CD4-positive, alpha-beta T cell (primary cell): ENCODE measurements around the gene TMC2. TPM values are rescaled to one million over a fixed set of nuclear protein-coding genes. Genes with fewer than 3 reads are reported as not detected.
"Not testable (repeated sequence)": the region's sequence is repeated elsewhere in the genome, so short reads cannot be mapped to it uniquely, and the experiment has no call there.

Source experiments
- ATAC-seq: fragments of 200-7000 bp; cut with Tn5 transposase; one replicate; pipeline ENCODE4 v1.10.0; 2022; ENCODE audit warnings: mild to moderate bottlenecking; ENCODE audit not compliant: poor library complexity
- CTCF ChIA-PET: fragments of 350-600 bp; sonication (Branson Sonifier 250); formaldehyde crosslinking; loops from one replicate; lab custom pipeline; 2021; ENCODE audit warnings: antibody characterized with exemption, inconsistent platforms; lab: Charles Lee
- POLR2A ChIA-PET: fragments of 350-600 bp; sonication (Branson Sonifier 250); formaldehyde crosslinking; loops from one replicate; lab custom pipeline; 2021; ENCODE audit warnings: antibody characterized with exemption, inconsistent platforms; lab: Charles Lee
- DNase-seq, 14 experiments: peaks; one replicate each; pipeline ENCODE4 v3.0.0-alpha.2; 2013 to 2020; ENCODE audit warnings: mixed read lengths in 2 of 14
- H3K27ac ChIP-seq, 2 donors: one replicate each; pipeline versions ENCODE4 v1.5.1 to v1.7.0; 2013; ENCODE audit warnings: low read length in 2 of 2, low read depth in 1 of 2, mild to moderate bottlenecking in 1 of 2
- H3K27me3 ChIP-seq, 2 experiments: 1 replicate in 1 of 2; 2 replicates in 1 of 2; pipeline versions ENCODE4 v1.6.1 to v1.7.0; 2013; ENCODE audit warnings: low read length in 2 of 2, control low read depth in 1 of 2, mild to moderate bottlenecking in 1 of 2, moderate library complexity in 1 of 2; ENCODE audit not compliant: insufficient read depth in 2 of 2, control insufficient read depth in 1 of 2
- H3K36me3 ChIP-seq: one replicate; pipeline ENCODE4 v1.6.1; 2013; ENCODE audit warnings: low read length, control low read depth; ENCODE audit not compliant: insufficient read depth
- H3K4me1 ChIP-seq: one replicate; pipeline ENCODE4 v1.6.1; 2013; ENCODE audit warnings: low read length, control low read depth; ENCODE audit not compliant: insufficient read depth
- H3K4me3 ChIP-seq: one replicate; pipeline ENCODE4 v1.5.1; 2013; ENCODE audit warnings: mild to moderate bottlenecking, low read length, moderate library complexity
- H3K9me3 ChIP-seq, 2 experiments: 1 replicate in 1 of 2; 2 replicates in 1 of 2; pipeline versions ENCODE4 v1.6.1 to v1.7.0; 2013; ENCODE audit warnings: low read length in 2 of 2, mild to moderate bottlenecking in 2 of 2, control low read depth in 1 of 2, moderate library complexity in 1 of 2; ENCODE audit not compliant: control insufficient read depth in 1 of 2, insufficient read depth in 1 of 2
- H3K27ac Mint-ChIP-seq: one replicate; pipeline ENCODE4 v1.8.0; 2020; ENCODE audit warnings: mixed read lengths
- H3K27me3 Mint-ChIP-seq: one replicate; pipeline ENCODE4 v1.8.0; 2021; ENCODE audit warnings: mixed read lengths
- H3K36me3 Mint-ChIP-seq: one replicate; pipeline ENCODE4 v1.8.0; 2021; ENCODE audit warnings: low read depth, mixed read lengths
- H3K4me1 Mint-ChIP-seq: one replicate; pipeline ENCODE4 v1.8.0; 2021; ENCODE audit warnings: low read depth, mixed read lengths
- H3K4me3 Mint-ChIP-seq: one replicate; pipeline ENCODE4 v1.8.0; 2020; ENCODE audit warnings: mild to moderate bottlenecking, mixed read lengths
- H3K9me3 Mint-ChIP-seq: one replicate; pipeline ENCODE4 v1.8.0; 2020; ENCODE audit warnings: mixed read lengths
- CTCF ChIP-seq: fragments of 200-600 bp; IDR thresholded peaks from one replicate; pipeline ENCODE4 v1.8.0; 2022; ENCODE audit warnings: antibody characterized with exemption, mild to moderate bottlenecking
- intact Hi-C, 2 experiments: fragments of 100-400 bp; cut with DNase I in 1 of 2; cut with micrococcal nuclease in 1 of 2; formaldehyde crosslinking; loops; one replicate each; pipeline versions ENCODE4 v1.15.1 to v1.9.0; 2023 to 2025; cut with DNase I, micrococcal nuclease
- total RNA-seq, 174 experiments: library from RNA in 2 of 174; stranded (reverse) in 2 of 174; gene quantifications; one replicate each; pipeline ENCODE4 v1.2.3 and lab custom pipeline; 2021 to 2026

Gene TMC2
- total RNA-seq, 2 experiments from 2014 or later: not detected

GRCh38 chr20:2523919-2524708 lies 12.3 kb upstream of the TMC2 start:
- intact Hi-C loops: loop anchor here (1.0 to 10.0 kb wide), 10 partner anchors 15 to 477 kb away; partner anchors contain the start of genes ZNF343 (in 2 of the 2), IDH3B (in 1 of the 2), NOP56 (in 1 of the 2) and PTPRA (in 1 of the 2)
- Histone ChIP-seq H3K9me3 (no peaks in the 10 kb centered on the region), H3K27me3 (no peaks in the 10 kb centered on the region), H3K36me3 (no peaks in the 10 kb centered on the region), H3K27ac (peak overlapping the region; percentile 7 to 23), H3K4me3 (peak overlapping the region; percentile 94), H3K4me1 (peaks cover 19% of the 10 kb centered on the region)
- ATAC-seq (peak; percentile 82), DNase-seq (peak; percentile 84 to 96 (median 91))
- Mint-ChIP-seq H3K27ac (peak overlapping the region; percentile 37), H3K4me3 (peak overlapping the region; percentile 91), H3K27me3 (no peaks in the 10 kb centered on the region), H3K36me3 (no peaks in the 10 kb centered on the region), H3K4me1 (peaks cover 15% of the 10 kb centered on the region), H3K9me3 (no peaks in the 10 kb centered on the region)
- CTCF ChIA-PET: interaction anchor here (0.7 to 2.3 kb wide), 16 partner anchors 10 to 349 kb away, joined by 3 to 23 read pairs (median 3); partner anchors contain the start of genes IDH3B, NOP56, PTPRA and SNRPB
- POLR2A ChIA-PET: interaction anchor here (0.9 to 2.0 kb wide), 8 partner anchors 9 to 317 kb away, joined by 3 to 20 read pairs (median 6); partner anchors contain the start of genes IDH3B, NOP56, PCED1A and SNRPB
- peak; percentile 98 for TF ChIP-seq CTCF

DNA sequence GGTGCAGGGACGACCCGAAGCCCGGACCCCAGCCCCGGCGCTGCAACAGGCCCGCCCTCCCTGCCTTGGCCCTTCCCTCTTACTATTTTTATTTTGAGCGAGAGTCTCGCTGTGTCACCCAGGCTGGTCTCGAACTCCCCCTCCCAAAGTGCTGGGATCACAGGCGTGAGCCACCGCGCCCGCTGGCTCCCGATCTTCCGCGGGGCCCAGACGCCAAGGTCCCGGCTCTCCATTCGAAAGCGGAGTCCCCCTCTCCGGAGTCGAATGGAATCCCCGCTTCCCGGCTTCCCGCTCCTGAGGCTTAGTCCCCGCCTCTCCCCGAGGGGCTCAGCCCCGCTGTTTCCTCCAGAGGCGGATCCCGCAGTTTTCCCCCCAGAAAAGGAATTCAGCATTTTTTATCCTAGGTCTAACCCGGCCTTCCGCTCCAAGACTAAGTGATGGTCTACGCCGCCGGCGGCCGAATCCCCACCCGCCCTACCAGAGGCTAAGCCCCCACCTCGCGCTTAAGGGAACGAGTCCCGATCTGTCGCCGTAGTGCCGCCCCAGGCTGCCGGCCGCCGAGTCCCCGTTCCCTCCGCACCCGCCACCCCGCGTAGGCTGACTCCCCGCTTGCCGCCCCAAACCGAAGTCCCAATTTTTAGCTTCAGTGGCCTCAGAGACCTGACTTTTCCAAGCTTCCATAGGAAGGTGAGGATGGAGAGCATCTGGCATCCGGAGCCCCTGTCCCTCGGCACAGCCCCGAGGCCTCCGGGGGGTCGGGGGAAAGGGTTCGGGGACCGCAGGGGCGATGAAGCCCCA lies 11.5 kb upstream of the TMC2 start:
- no peaks in the 10 kb centered on the region for H3K9me3 Mint-ChIP-seq
- Histone ChIP-seq H3K4me1 (peaks cover 19% of the 10 kb centered on the region), H3K36me3 (no peaks in the 10 kb centered on the region), H3K27ac (peak overlapping the region; percentile 7 to 23), H3K27me3 (no peaks in the 10 kb centered on the region), H3K9me3 (peaks cover 0 to 1% of the 10 kb centered on the region in 2 experiments), H3K4me3 (peak overlapping the region; percentile 94)
- ChIA-PET CTCF (interaction anchor here (0.7 to 2.3 kb wide), 15 partner anchors 10 to 348 kb away, joined by 3 to 23 read pairs (median 3); partner anchors contain the start of genes IDH3B, NOP56, PTPRA and SNRPB), POLR2A (interaction anchor here (0.9 to 2.0 kb wide), 8 partner anchors 10 to 316 kb away, joined by 3 to 20 read pairs (median 6); partner anchors contain the start of genes IDH3B, NOP56, PCED1A and SNRPB)
- peak in 11 of 14 experiments; percentile 6 to 61 (median 24) for DNase-seq
- H3K4me3 Mint-ChIP-seq: peak overlapping the region; percentile 91
- peak; percentile 52 for ATAC-seq
- H3K27ac Mint-ChIP-seq: peak overlapping the region; percentile 37
- H3K27me3 Mint-ChIP-seq: no peaks in the 10 kb centered on the region
- peak; percentile 47 for TF ChIP-seq CTCF
- peaks cover 17% of the 10 kb centered on the region for H3K4me1 Mint-ChIP-seq
- no peaks in the 10 kb centered on the region for H3K36me3 Mint-ChIP-seq
- intact Hi-C loops: loop anchor here (1.0 to 10.0 kb wide), 11 partner anchors 16 to 476 kb away; partner anchors contain the start of genes ZNF343 (in 2 of the 2), IDH3B (in 1 of the 2), NOP56 (in 1 of the 2) and PTPRA (in 1 of the 2)

GRCh38 chr20:2526218-2526583 lies 10.2 kb upstream of the TMC2 start:
- H3K27me3 ChIP-seq, H3K9me3 Mint-ChIP-seq, DNase-seq, H3K27ac ChIP-seq, H3K27me3 Mint-ChIP-seq, H3K27ac Mint-ChIP-seq, H3K4me3 ChIP-seq, POLR2A ChIA-PET, H3K36me3 Mint-ChIP-seq, H3K36me3 ChIP-seq, ATAC-seq: not testable (repeated sequence)
- Mint-ChIP-seq H3K4me3 (peak overlapping the region; percentile 72), H3K4me1 (peaks cover 21% of the 10 kb centered on the region)
- peaks cover 0 to 12% of the 10 kb centered on the region in 2 experiments for H3K9me3 ChIP-seq
- intact Hi-C loops: loop anchor here (5.0 to 10.0 kb wide), 3 partner anchors 121 to 349 kb away; partner anchors contain the start of gene PTPRA (in 1 of the 2)
- H3K4me1 ChIP-seq: peaks cover 22% of the 10 kb centered on the region
- CTCF ChIA-PET: interaction anchor here (0.7 kb wide), 1 partner anchor 898 kb away, joined by 3 read pairs; no protein-coding TSS in a partner anchor
